Erythroblast (primary cell): ENCODE measurements around the gene DOHH.

Experiments used
- GATA1 ChIP-seq: IDR thresholded peaks from 2 replicates; pipeline ENCODE4 v1.6.1; 2011; ENCODE audit warnings: low read depth, mild to moderate bottlenecking, control low read depth, low read length, moderate library complexity
- POLR2A ChIP-seq: IDR thresholded peaks from 2 replicates; pipeline ENCODE4 v1.6.1; 2011; ENCODE audit warnings: mild to moderate bottlenecking, low read length

GRCh38 chr19:3494559-3494958 lies 5.9 kb downstream of the DOHH start:
- TF ChIP-seq POLR2A (no peak), GATA1 (no peak)
